Measurements from ENCODE around the gene IL6. TPM values are rescaled to one million over a fixed set of nuclear protein-coding genes. Genes with fewer than 3 reads are reported as not detected.

IL6 gene
- total RNA-seq, 1 experiment from 2014 or later, result 0.85 TPM

GRCh38 chr7:22731766-22732165, 4.8 kb downstream of the IL6 start:
- H3K79me1 ChIP-seq (ENCODE audit: insufficient read depth, low read depth, low read length, poor library complexity, severe bottlenecking), result no peaks in the 10 kb centered on the region
- Mint-ChIP-seq H3K27me3 (ENCODE audit: low read depth) (peaks cover 4% of the 10 kb centered on the region), H3K9me3 (0 out of 5 replicates have a peak, but pooled peaks cover 0 to 3% of the 10 kb centered on the region in 2 experiments), H3K4me3 (no peak overlapping the region), H3K4me1 (peaks cover 7 to 17% of the 10 kb centered on the region in 2 experiments), H3K36me3 (ENCODE audit: insufficient read depth in 1 of 3, low read depth in 3 of 3) (peaks cover 0 to 3% (median 0%) of the 10 kb centered on the region in 3 experiments; a peak in 2 of 7 replicates), H3K27ac (no peak overlapping the region)
- H3K4ac ChIP-seq (ENCODE audit: low read depth, low read length), result no peak overlapping the region
- peaks cover 2% of the 10 kb centered on the region for H3K23me2 ChIP-seq (ENCODE audit: insufficient read length, low read depth, low read length, poor library complexity, severe bottlenecking)
- no peak overlapping the region for H3K23ac ChIP-seq (ENCODE audit: insufficient read length, low read depth, low read length)
- no peak overlapping the region for H3K18ac ChIP-seq (ENCODE audit: insufficient read length, low read depth, low read length)
- no CpG with 5 or more reads among the region's 2 CpGs for WGBS (ENCODE audit: extremely low coverage, insufficient read length, low lambda C conversion rate)
- no peak overlapping the region for H2AFZ ChIP-seq (ENCODE audit: low read length)
- no peak overlapping the region for H2BK5ac ChIP-seq (ENCODE audit: insufficient read length, low read length)
- H4K91ac ChIP-seq (ENCODE audit: insufficient read length, low read depth, low read length), result no peak overlapping the region
- no peak overlapping the region for H3K27ac ChIP-seq (ENCODE audit: insufficient read length, low read depth, low read length)
- peaks cover 3% of the 10 kb centered on the region; the same call in 1 of the 2 replicates for H3K4me1 ChIP-seq (ENCODE audit: insufficient read depth, low read length)
- H2BK12ac ChIP-seq (ENCODE audit: insufficient read length, low read depth, low read length), result no peak overlapping the region
- no peak overlapping the region for H4K5ac ChIP-seq (ENCODE audit: insufficient read length, low read depth, low read length)
- H2BK120ac ChIP-seq (ENCODE audit: low read depth, low read length, poor library complexity, severe bottlenecking), result no peak overlapping the region
- no peak overlapping the region for H3K4me2 ChIP-seq (ENCODE audit: insufficient read depth, insufficient read length, low read length)
- no peaks in the 10 kb centered on the region for H3K27me3 ChIP-seq (ENCODE audit: insufficient read depth, low read length)
- no peaks in the 10 kb centered on the region for H3K79me2 ChIP-seq (ENCODE audit: insufficient read depth, low read length)
- no peaks in the 10 kb centered on the region for H4K20me1 ChIP-seq (ENCODE audit: control insufficient read depth, insufficient read depth, insufficient read length)
- TF ChIP-seq CTCF (conservative IDR thresholded peaks at IDR 0.05), result no peak
- H3K9ac ChIP-seq (ENCODE audit: extremely low read depth, insufficient read length, low read length), result no peak overlapping the region
- DNase-seq, result no peak
- no peak overlapping the region for H2BK15ac ChIP-seq (ENCODE audit: low read depth, low read length)
- no peak overlapping the region for H3T11ph ChIP-seq (ENCODE audit: low read length)
- H2BK20ac ChIP-seq (ENCODE audit: low read depth, low read length, poor library complexity, severe bottlenecking), result no peak overlapping the region
- no peak overlapping the region for H3K14ac ChIP-seq (ENCODE audit: insufficient read depth, low read length)
- no peak overlapping the region for H3K56ac ChIP-seq (ENCODE audit: insufficient read length, low read depth, low read length)
- no peak overlapping the region for H4K8ac ChIP-seq (replicated peaks; ENCODE audit: insufficient read length, low read depth, low read length)
- H3K9me3 ChIP-seq (ENCODE audit: control insufficient read depth, low read depth, low read length), result no peaks in the 10 kb centered on the region
- no peak overlapping the region for H2AK5ac ChIP-seq (ENCODE audit: insufficient read length, low read length)

All from H9 (cell line).